Measurements from ENCODE around the gene CAMK2N2. TPM values are rescaled to one million over a fixed set of nuclear protein-coding genes. Genes with fewer than 3 reads are reported as not detected.
A peak's percentile ranks its signal among the peaks of the same experiment; 100 is the strongest.

The CAMK2N2 gene
- total and polyA plus RNA-seq, 9 of the 15 experiments (the other 6 are each of a cell fraction or from before 2014, with no cell fraction given), result 0.08 to 0.22 (median 0.11) TPM; not detected in 5

GRCh38 chr3:184248454-184249411 lies 12.6 kb downstream of the CAMK2N2 start, which contains the start of gene ALG3 (continued):
- TF ChIP-seq ZNF609 (CRISPR knock-in tag; IDR thresholded peaks at IDR 0.05; ENCODE audit: borderline replicate concordance) (no peak), NR2C2 (CRISPR knock-in tag; IDR thresholded peaks at IDR 0.05) (peak; percentile 44; the same call in 1 of the 2 replicates), NR2C2 (tag; IDR thresholded peaks at IDR 0.05) (peak; percentile 70), SMAD3 (CRISPR knock-in tag; conservative IDR thresholded peaks at IDR 0.05) (0 out of 2 replicates have a peak, but pooled peaks have one; percentile 33), BDP1 (IDR thresholded peaks at IDR 0.05; ENCODE audit: insufficient read depth, insufficient read length) (no peak), IRF1 (CRISPR knock-in tag; IDR thresholded peaks at IDR 0.05; ENCODE audit: borderline replicate concordance) (no peak), ZNF431 (CRISPR knock-in tag; IDR thresholded peaks at IDR 0.05) (peak; percentile 70; the same call in 1 of the 2 replicates), BRD4 (IDR thresholded peaks at IDR 0.05) (peak; percentile 93), ATF1 (CRISPR knock-in tag; IDR thresholded peaks at IDR 0.05) (0 out of 2 replicates have a peak, but pooled peaks have one; percentile 33), ATF1 (tag; IDR thresholded peaks at IDR 0.05) (peak; percentile 39; the same call in 1 of the 2 replicates), DDX20 (tag; IDR thresholded peaks at IDR 0.05; ENCODE audit: low read depth) (no peak), ILF3 (IDR thresholded peaks at IDR 0.05; ENCODE audit: borderline replicate concordance) (0 out of 2 replicates have a peak, but pooled peaks have one; percentile 72), ZBTB26 (CRISPR knock-in tag; IDR thresholded peaks at IDR 0.05) (no peak), U2AF1 (optimal IDR thresholded peaks at IDR 0.05; ENCODE audit: low read depth, low read length) (peak; percentile 76), POLR3A (IDR thresholded peaks at IDR 0.05; ENCODE audit: borderline replicate concordance, extremely low read depth, insufficient read depth, insufficient read length) (no peak), E2F4 (CRISPR knock-in tag; IDR thresholded peaks at IDR 0.05; ENCODE audit: low read depth) (0 out of 2 replicates have a peak, but pooled peaks have one; percentile 14), ZSCAN32 (CRISPR knock-in tag; IDR thresholded peaks at IDR 0.05) (no peak), ELF2 (CRISPR knock-in tag; IDR thresholded peaks at IDR 0.05) (peak; percentile 81; the same call in 1 of the 2 replicates)

Data from K562 (cell line).